HG03025 (cell line): ENCODE data around the gene TLE4.
"Not testable (repeated sequence)": the region's sequence is repeated elsewhere in the genome, so short reads cannot be mapped to it uniquely, and the experiment has no call there.

Experiments used
- ATAC-seq: cut with Tn5 transposase; IDR thresholded peaks from one replicate; pipeline ENCODE4 v1.9.1; 2021; ENCODE audit warnings: mild to moderate bottlenecking, moderate library complexity; ENCODE audit not compliant: unreplicated experiment, low FRiP score

TLE4 gene

GRCh38 chr9:79598562-79599345, 27.0 kb downstream of the TLE4 start:
- no peak for ATAC-seq

- no peak for ATAC-seq
These were observed 28.7 kb downstream of the TLE4 start for GRCh38 chr9:79600466-79600865.

- no peak for ATAC-seq
These were observed 31.6 kb downstream of the TLE4 start for GRCh38 chr9:79603222-79603920.

- no peak for ATAC-seq
These were observed 32.4 kb downstream of the TLE4 start for GRCh38 chr9:79604149-79604548.

GRCh38 chr9:79604921-79605562, 33.3 kb downstream of the TLE4 start:
- ATAC-seq: no peak

DNA sequence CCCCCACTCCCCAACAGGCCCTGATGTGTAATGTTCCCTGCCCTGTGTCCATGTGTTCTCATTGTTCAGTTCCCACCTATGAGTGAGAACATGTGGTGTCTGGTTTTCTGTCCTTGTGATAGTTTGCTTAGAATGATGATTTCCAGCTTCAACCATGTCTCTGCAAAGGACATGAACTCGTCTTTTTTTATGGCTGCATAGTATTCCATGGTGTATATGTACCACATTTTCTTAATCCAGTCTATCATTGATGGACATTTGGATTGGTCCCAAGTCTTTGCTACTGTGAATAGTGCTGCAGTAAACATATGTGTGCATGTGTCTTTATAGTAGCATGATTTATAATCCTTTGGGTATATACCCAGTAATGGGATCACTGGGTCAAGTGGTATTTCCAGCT, 34.8 kb downstream of the TLE4 start:
- not testable (repeated sequence) for ATAC-seq

DNA sequence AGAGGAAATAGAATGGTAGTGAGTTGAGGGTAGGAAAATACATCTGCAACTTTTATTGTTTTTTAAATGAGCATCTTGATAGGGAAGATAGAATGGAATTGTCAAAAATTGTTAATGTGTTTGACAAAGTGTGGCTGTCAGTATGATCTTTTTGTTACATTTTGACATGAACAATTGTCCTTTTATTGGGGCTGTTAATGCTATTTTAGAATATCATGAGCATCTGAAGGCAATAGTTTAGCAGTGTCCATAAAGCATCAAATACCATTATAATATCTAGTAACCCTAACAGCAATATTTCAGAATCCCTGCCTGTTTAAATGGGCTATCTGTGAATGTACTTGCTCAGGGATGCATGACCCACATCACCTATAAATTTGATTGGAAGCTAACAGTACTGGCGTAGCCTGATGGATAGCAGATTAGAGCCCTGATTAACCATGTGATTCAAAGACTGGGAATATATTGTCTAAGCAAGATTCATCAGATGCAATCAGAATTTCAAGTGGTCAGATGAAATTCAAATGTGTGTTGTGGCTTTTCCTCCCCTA, 37.8 kb downstream of the TLE4 start:
- no peak for ATAC-seq

- ATAC-seq: no peak
These were observed 38.4 kb downstream of the TLE4 start for GRCh38 chr9:79610019-79610631.

DNA sequence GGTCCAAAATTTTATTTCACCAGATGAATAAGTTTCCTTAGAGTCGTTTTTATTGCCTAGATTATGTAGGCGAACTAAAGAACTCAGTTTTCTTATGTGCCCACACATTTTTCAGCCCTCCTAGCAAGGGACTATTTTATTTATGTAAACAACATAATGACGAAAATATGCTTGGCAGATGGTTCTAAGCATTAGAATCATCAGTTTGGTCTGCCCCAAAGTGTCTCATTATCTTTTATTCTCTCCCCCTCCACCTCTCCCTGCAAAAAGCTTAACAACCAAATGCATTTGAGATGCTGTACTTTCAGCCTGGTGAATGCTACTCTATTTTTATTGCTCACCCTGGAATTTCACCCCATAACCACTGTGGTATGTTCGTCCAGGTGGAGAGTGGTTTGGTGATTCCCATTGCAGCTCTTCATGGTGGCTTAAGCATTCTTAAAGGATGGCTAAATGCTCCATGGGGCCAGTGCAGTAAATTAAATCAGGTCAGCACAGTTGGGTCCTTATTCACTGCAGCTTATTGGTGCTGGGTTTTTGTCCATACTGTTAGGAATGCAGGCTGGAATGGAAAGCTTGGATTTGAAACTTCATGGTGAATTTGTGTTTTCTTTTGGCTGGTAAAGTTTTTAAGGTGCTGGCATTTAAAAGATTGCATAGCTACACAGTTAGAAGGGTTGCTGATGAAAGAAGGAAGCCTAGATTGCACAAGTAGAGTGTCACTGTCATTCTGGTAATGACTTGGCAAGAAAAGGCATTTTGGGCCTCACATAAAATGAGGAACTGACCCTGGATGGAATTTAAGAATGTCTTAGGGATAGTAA, 39.2 kb downstream of the TLE4 start:
- no peak for ATAC-seq

- no peak for ATAC-seq
These were observed 41.4 kb downstream of the TLE4 start for GRCh38 chr9:79613145-79613544.

DNA sequence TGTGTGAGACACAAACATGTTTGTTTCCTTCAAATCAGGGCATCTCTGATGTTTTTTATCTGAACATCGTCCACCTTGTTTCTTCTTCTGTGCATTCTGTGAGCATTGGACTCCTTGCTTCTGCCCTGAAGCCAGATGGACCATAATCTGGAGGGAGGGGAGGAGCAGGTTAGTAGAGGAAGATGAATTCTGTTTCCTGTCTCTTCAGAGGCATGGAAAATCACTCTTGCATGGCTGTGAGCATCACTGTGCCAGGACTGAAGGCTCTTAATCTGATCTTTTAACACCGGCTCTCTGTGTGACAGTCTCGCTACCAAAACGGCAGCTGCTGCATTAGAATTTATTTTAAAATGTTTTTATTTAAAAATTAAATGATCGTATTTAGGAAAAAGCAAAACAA, 43.3 kb downstream of the TLE4 start:
- ATAC-seq: no peak

DNA sequence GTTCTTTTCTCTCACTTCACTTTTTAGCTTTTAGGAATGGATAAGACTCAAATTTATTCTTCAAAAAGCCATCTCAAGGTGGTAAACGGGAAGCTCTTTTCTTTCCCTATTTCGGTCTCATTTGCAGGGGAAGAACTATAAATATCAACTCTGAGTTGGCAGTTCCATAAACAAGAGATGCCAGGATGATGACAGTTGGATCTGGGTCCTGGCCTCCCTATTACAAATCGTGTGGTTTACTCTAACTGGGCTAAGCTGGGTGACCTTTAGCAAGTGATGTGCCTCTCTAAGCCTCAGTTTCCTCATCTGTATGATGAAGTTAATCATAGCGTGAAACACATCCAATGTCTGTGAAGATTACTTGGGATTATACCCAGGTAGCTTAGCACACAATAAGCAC, 44.2 kb downstream of the TLE4 start:
- no peak for ATAC-seq

GRCh38 chr9:79616971-79617370, 45.2 kb downstream of the TLE4 start:
- ATAC-seq: no peak

GRCh38 chr9:79617395-79617794, 45.6 kb downstream of the TLE4 start:
- no peak for ATAC-seq

DNA sequence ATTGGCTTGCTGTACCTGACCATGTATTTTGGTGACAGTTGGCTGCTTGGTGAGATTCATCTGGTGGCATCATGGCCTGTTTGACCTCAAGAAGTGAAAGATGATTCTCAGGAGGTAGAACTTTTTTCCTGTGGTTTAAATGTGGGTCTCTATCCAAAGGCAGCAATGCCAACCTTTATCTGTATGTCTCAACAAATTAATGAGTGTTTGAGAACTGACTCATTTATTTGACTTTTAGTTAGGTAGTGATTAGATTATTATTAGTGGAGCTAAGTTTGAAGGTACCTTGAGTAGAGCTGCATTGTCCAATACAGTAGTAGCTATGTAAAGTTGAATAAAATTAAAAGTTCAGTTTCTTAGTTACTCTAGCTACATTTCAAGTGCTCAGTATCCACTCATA, 48.2 kb downstream of the TLE4 start:
- no peak for ATAC-seq

DNA sequence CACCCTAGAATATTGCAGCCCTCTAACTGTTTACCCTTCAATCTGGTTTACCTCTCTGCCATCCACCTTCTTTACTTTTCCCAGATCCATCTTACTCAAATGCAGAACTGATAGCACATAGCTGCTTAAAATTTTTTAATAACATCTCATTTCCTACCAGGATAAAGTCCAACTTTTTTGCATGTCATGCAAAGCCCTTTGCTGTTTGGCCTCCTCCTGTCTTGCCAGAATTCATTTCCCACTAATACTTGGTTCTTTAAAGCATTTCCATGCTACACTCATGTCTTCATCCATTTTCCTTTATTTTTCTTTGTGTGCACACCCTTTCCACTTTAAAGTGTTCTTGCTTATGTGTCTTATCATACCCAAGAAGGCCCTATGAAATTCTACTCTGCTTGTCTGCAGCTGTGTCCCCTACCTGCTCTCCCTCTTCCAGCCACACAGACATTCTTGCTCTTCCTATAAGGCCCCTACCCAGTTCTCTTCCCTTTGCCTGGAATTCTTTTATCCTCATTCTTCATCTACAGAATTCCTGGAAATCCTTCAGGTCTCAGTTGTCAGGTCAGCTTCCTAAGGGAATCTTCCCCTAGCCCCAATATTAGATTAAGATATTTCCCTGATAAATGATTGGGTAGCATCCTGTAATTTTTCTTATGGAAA, 50.3 kb downstream of the TLE4 start:
- no peak for ATAC-seq

DNA sequence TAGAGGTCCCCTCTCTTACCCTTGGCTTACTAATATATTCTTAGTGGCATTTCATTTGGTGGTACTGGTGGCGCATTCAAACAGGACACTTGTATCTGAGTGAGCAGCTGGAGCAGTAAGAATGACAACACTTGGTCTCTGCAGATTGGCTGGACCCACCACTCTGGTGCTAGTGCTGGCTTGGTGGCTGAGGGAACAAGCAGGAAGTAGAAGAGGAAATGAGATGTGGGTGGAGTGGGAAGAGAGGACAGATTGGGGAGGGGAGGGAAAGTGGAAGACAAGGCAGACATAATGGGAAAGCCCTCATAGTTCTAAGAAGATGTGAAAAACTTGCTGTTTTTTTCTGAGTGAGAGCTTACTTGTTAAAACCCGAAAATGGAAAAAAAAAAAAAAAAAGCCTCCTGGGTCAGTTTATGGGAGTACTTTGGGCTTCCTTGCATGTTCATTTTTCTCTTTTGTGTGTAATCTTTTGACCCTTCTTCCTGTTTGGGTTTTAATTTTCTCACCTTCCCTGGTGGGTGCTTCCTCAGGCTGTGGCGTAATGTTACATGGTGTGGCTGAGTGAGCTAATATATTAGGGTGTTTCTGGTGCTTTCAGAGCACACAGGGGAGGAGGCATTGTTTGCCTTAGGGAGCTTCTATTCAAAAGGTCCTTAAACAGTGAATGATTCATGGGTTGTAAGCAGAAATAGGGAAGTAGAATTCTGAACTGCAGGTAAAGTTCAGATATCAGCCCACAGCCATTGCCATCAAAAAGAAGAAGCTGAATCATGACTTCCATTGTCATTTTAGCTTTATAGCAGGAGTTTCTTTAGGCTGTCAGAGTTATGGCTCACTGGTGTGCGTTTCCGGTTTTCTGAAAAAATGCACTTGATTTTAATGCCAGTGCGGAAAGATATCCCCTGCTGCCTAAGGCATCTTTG, 52.3 kb downstream of the TLE4 start:
- ATAC-seq: peak; percentile 86

DNA sequence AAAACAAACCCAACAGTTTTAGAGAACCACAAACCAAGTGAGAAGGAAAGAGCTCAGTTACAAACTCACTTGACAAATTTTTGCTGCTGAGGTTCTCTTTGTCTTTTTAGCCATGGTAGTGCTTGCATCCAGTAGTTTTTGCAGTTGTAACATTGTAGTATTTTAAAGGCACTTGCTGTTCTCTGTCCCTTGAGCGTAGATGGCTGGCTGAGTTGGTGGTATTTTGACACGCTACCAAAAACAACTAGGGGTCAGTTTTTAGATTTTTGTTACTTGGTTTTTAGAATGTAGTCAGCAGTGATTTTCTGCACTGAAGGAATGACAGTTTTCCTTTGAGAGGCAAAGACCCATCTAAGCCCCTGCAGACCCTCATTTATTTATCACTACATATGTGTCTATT, 58.0 kb downstream of the TLE4 start:
- ATAC-seq: no peak
